Measurements from ENCODE around the gene APOBEC4.
A peak's percentile ranks its signal among the peaks of the same experiment; 100 is the strongest.

Gene APOBEC4

DNA sequence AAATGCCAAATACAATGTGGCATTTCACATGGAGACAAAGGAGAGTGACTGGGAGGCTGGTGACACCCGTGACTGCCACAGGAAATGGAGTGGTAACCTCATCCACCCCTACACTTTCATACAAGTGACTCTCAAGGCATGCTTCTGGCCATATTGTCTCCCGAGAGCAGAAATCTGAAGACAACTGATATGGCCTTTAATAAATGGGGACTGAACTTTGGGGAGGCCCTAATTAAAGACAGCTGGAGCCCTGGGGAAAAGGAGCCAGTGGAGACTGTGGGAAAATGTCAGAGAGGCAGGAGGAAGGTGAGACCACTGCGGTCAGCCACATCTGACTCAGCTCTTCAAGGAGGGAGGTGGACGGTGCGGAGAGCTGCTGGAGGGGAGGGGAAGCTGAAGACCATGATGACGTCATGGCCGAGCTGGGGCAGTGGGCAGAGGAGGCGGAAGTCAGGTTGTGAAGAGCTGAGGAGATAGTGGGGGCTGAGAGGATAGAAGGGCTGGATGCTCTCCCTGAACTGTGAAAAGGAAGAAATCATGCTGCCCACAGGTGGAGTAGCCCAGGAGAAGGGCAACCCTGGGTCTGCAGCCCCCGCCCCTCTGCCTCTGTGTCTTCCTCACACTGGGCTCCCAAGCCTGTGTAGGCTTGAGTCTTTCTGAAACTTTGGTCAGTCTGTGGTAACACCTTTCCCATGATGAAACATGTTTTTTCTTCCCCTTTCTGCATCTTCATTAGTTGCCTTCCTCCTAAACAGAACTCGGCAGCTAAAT lies 48.9 kb downstream of the APOBEC4 start:
- Histone ChIP-seq H3K27ac (ENCODE audit: insufficient read depth in 1 of 2, low read depth in 1 of 2, low read length in 2 of 2, poor library complexity in 1 of 2, severe bottlenecking in 2 of 2) (no peak overlapping the region), H3K36me3 (ENCODE audit: control insufficient read depth in 4 of 4, insufficient read depth in 4 of 4, low read length in 3 of 4) (no peaks in the 10 kb centered on the region), H3K4me1 (ENCODE audit: control extremely low read depth in 1 of 4, control insufficient read depth in 4 of 4, insufficient read depth in 4 of 4, low read length in 3 of 4) (peaks cover 0 to 27% (median 5%) of the 10 kb centered on the region in 4 experiments), H3K9me3 (ENCODE audit: control extremely low read depth in 1 of 5, control insufficient read depth in 4 of 5, insufficient read depth in 2 of 5, low read depth in 1 of 5, low read length in 4 of 5) (no peaks in the 10 kb centered on the region), H3K4me3 (ENCODE audit: control insufficient read depth in 1 of 7, extremely low read depth in 1 of 7, insufficient read depth in 4 of 7, low read depth in 2 of 7, low read length in 6 of 7) (no peak overlapping the region), H3K27me3 (replicated peaks in 2 of 5; ENCODE audit: control insufficient read depth in 4 of 5, insufficient read depth in 5 of 5, low read length in 4 of 5) (no peaks in the 10 kb centered on the region)
- POLR2A ChIA-PET = no interaction called here
- peak in 2 of 3 donors; percentile 47 to 51 for DNase-seq
- CTCF ChIA-PET = interaction anchor here (0.9 to 1.5 kb wide), 2 partner anchors 24 to 81 kb away, joined by 3 to 5 read pairs; no protein-coding TSS in a partner anchor
- WGBS (ENCODE audit: insufficient coverage) = 96% methylated on average over 8 of the region's 10 CpGs

DNA sequence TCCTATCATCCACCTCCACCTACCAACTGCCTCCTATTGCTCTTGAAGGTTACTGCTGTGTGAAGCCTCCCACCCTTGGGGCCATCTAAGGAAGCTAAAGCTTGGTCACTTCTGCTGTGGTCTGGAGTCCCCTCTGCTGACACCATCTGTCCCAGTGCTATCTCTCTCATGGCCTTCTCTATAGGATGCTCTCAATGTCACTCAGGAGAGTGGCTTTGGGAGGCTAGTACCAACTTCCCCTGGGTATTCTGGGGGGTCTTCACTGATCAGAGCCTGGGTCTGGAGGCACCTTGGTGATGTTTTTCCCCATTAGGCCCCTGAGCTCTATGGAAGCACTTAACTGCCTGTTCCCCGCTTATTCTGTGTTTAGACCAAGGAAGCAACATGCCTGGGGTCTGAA lies 50.6 kb downstream of the APOBEC4 start:
- DNase-seq = no peak
- Histone ChIP-seq H3K4me3 (ENCODE audit: control insufficient read depth in 1 of 7, extremely low read depth in 1 of 7, insufficient read depth in 4 of 7, low read depth in 2 of 7, low read length in 6 of 7) (no peak overlapping the region), H3K4me1 (ENCODE audit: control extremely low read depth in 1 of 4, control insufficient read depth in 4 of 4, insufficient read depth in 4 of 4, low read length in 3 of 4) (peaks cover 0 to 24% (median 5%) of the 10 kb centered on the region in 4 experiments), H3K27me3 (replicated peaks in 2 of 5; ENCODE audit: control insufficient read depth in 4 of 5, insufficient read depth in 5 of 5, low read length in 4 of 5) (no peaks in the 10 kb centered on the region), H3K27ac (ENCODE audit: insufficient read depth in 1 of 2, low read depth in 1 of 2, low read length in 2 of 2, poor library complexity in 1 of 2, severe bottlenecking in 2 of 2) (no peak overlapping the region), H3K36me3 (ENCODE audit: control insufficient read depth in 4 of 4, insufficient read depth in 4 of 4, low read length in 3 of 4) (no peaks in the 10 kb centered on the region), H3K9me3 (ENCODE audit: control extremely low read depth in 1 of 5, control insufficient read depth in 4 of 5, insufficient read depth in 2 of 5, low read depth in 1 of 5, low read length in 4 of 5) (no peaks in the 10 kb centered on the region)
- POLR2A ChIA-PET = no interaction called here
- 100% methylated on average over 1 of the region's 1 CpG for WGBS (ENCODE audit: insufficient coverage)
- CTCF ChIA-PET = interaction anchor here (1.1 kb wide), 1 partner anchor 63 kb away, joined by 3 read pairs; no protein-coding TSS in a partner anchor

DNA sequence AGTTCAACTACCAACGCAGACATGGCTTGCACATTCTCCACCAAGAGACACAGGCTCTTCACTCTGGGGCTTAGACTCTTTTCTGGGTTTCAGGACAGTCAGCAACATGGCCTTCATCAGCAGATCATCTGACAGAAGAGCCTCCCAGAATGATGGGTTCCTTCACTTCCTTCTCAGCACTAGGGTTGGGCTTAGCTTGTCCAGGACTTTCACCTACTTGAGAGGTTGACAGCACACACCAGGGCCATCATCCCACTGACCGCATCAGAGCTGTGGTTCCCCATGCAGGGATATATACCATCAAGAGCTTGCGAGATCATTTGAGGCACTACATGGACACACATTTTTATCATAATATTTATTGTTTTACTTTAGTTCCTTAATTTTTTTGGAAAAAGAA lies 52.5 kb downstream of the APOBEC4 start:
- ChIA-PET CTCF (interaction anchor here (1.6 kb wide), 1 partner anchor 9 kb away, joined by 4 read pairs; no protein-coding TSS in a partner anchor), POLR2A (no interaction called here)
- H3K27ac ChIP-seq (ENCODE audit: insufficient read depth in 1 of 2, low read depth in 1 of 2, low read length in 2 of 2, poor library complexity in 1 of 2, severe bottlenecking in 2 of 2) = no peak overlapping the region
- WGBS (ENCODE audit: insufficient coverage) = 100% methylated on average over 1 of the region's 3 CpGs
- no peak for DNase-seq
- H3K4me1 ChIP-seq (ENCODE audit: control extremely low read depth in 1 of 4, control insufficient read depth in 4 of 4, insufficient read depth in 4 of 4, low read length in 3 of 4) = peaks cover 0 to 21% (median 5%) of the 10 kb centered on the region in 4 experiments
- H3K4me3 ChIP-seq (ENCODE audit: control insufficient read depth in 1 of 7, extremely low read depth in 1 of 7, insufficient read depth in 4 of 7, low read depth in 2 of 7, low read length in 6 of 7) = no peak overlapping the region
- H3K36me3 ChIP-seq (ENCODE audit: control insufficient read depth in 4 of 4, insufficient read depth in 4 of 4, low read length in 3 of 4) = no peaks in the 10 kb centered on the region
- no peaks in the 10 kb centered on the region for H3K9me3 ChIP-seq (ENCODE audit: control extremely low read depth in 1 of 5, control insufficient read depth in 4 of 5, insufficient read depth in 2 of 5, low read depth in 1 of 5, low read length in 4 of 5)
- no peaks in the 10 kb centered on the region for H3K27me3 ChIP-seq (replicated peaks in 2 of 5; ENCODE audit: control insufficient read depth in 4 of 5, insufficient read depth in 5 of 5, low read length in 4 of 5)

DNA sequence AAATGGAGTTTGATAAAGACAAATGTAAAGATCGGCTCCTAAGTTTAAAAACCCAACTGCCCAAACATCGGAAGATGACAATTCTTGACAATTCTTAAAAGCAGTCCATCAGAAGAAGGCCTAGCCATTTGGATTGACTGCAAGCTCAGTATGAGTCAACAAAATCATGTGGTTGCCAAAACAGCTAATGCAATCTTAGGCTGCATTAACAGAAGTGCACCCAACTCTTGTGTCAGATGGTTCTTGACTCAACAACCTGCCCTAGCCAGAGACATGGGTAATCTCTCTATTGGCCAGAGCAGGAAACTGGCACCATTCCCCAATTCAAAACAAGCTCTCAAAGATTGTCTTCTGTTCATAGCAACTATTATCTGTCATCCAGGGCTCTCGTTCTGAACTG lies 53.0 kb downstream of the APOBEC4 start:
- H3K4me3 ChIP-seq (ENCODE audit: control insufficient read depth in 1 of 7, extremely low read depth in 1 of 7, insufficient read depth in 4 of 7, low read depth in 2 of 7, low read length in 6 of 7) = no peak overlapping the region
- ChIA-PET POLR2A (no interaction called here), CTCF (interaction anchor here (0.8 to 2.1 kb wide), 3 partner anchors 8 to 22 kb away, joined by 3 to 5 read pairs (median 4); no protein-coding TSS in a partner anchor)
- 100% methylated on average over 3 of the region's 3 CpGs for WGBS (ENCODE audit: insufficient coverage)
- no peak overlapping the region for H3K27ac ChIP-seq (ENCODE audit: insufficient read depth in 1 of 2, low read depth in 1 of 2, low read length in 2 of 2, poor library complexity in 1 of 2, severe bottlenecking in 2 of 2)
- no peaks in the 10 kb centered on the region for H3K9me3 ChIP-seq (ENCODE audit: control extremely low read depth in 1 of 5, control insufficient read depth in 4 of 5, insufficient read depth in 2 of 5, low read depth in 1 of 5, low read length in 4 of 5)
- DNase-seq = peak in 1 of 3 donors; percentile 33
- H3K36me3 ChIP-seq (ENCODE audit: control insufficient read depth in 4 of 4, insufficient read depth in 4 of 4, low read length in 3 of 4) = no peaks in the 10 kb centered on the region
- H3K27me3 ChIP-seq (replicated peaks in 2 of 5; ENCODE audit: control insufficient read depth in 4 of 5, insufficient read depth in 5 of 5, low read length in 4 of 5) = no peaks in the 10 kb centered on the region
- H3K4me1 ChIP-seq (ENCODE audit: control extremely low read depth in 1 of 4, control insufficient read depth in 4 of 4, insufficient read depth in 4 of 4, low read length in 3 of 4) = peaks cover 0 to 20% (median 5%) of the 10 kb centered on the region in 4 experiments

DNA sequence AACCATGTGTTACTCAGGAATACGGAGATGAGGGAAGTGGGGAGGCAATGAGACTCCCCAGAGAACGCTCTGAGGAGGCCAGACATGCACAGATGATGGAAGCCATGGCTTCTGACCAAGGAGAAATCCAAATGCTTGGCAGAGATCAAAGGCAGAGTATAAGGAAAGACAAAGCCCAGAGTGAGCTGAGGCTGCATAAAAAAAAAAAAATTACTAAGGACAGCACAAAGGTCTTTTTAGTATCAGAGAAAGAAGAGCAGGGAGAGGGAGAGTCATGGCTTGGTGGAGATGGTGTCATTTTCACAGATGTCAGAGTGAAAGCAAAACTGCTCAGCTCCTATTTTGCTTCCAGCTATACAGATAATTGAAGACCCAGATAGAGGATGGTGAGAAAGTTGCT lies 54.7 kb downstream of the APOBEC4 start:
- Histone ChIP-seq H3K9me3 (ENCODE audit: control extremely low read depth in 1 of 5, control insufficient read depth in 4 of 5, insufficient read depth in 2 of 5, low read depth in 1 of 5, low read length in 4 of 5) (no peaks in the 10 kb centered on the region), H3K36me3 (ENCODE audit: control insufficient read depth in 4 of 4, insufficient read depth in 4 of 4, low read length in 3 of 4) (no peaks in the 10 kb centered on the region), H3K27ac (ENCODE audit: insufficient read depth in 1 of 2, low read depth in 1 of 2, low read length in 2 of 2, poor library complexity in 1 of 2, severe bottlenecking in 2 of 2) (no peak overlapping the region), H3K27me3 (replicated peaks in 2 of 5; ENCODE audit: control insufficient read depth in 4 of 5, insufficient read depth in 5 of 5, low read length in 4 of 5) (no peaks in the 10 kb centered on the region), H3K4me1 (ENCODE audit: control extremely low read depth in 1 of 4, control insufficient read depth in 4 of 4, insufficient read depth in 4 of 4, low read length in 3 of 4) (peaks cover 0 to 10% (median 5%) of the 10 kb centered on the region in 4 experiments), H3K4me3 (ENCODE audit: control insufficient read depth in 1 of 7, extremely low read depth in 1 of 7, insufficient read depth in 4 of 7, low read depth in 2 of 7, low read length in 6 of 7) (no peak overlapping the region)
- DNase-seq = no peak
- CTCF ChIA-PET = interaction anchor here (0.7 to 2.1 kb wide), 3 partner anchors 9 to 238 kb away, joined by 4 to 5 read pairs (median 4); no protein-coding TSS in a partner anchor
- WGBS (ENCODE audit: insufficient coverage) = 93% methylated on average over 2 of the region's 2 CpGs
- POLR2A ChIA-PET = interaction anchor here (0.5 kb wide), 1 partner anchor 25 kb away, joined by 3 read pairs; no protein-coding TSS in a partner anchor

DNA sequence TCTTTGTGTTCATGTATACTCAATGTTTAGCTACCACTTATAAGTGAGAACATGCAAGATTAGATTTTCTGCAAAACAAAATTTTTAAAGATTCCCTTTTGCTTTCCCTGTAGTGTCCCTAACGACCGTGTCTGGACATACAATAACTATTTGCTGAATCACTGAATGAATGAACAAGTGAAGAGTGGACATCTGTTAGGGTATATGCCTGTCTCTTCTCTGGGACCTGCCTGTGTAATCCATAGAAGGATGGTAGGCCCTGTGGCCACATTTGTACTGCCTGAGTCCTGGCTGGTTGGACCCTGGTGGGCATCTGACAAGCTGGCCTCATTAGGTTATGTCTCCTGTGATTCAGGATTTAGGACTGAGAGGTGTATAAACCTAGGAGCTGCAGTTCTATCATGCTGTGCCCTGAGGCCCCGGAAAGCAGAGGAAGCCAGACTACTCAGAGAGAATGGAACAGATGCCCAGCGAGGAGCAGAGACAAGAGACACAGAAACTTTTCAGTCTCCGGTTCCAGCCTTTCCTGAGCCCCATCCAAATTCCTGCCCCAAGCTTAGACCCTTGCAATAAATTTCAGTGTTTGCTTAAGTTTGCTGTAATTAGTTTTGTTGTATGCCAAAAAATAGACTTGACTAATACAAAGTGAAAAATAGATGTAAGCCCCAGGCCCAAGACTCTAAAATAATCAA lies 55.3 kb downstream of the APOBEC4 start:
- peaks cover 0 to 15% (median 4%) of the 10 kb centered on the region in 4 experiments for H3K4me1 ChIP-seq (ENCODE audit: control extremely low read depth in 1 of 4, control insufficient read depth in 4 of 4, insufficient read depth in 4 of 4, low read length in 3 of 4)
- CTCF ChIA-PET = interaction anchor here (1.5 to 2.1 kb wide), 2 partner anchors 9 to 20 kb away, joined by 4 to 5 read pairs; no protein-coding TSS in a partner anchor
- POLR2A ChIA-PET = no interaction called here
- no peaks in the 10 kb centered on the region for H3K36me3 ChIP-seq (ENCODE audit: control insufficient read depth in 4 of 4, insufficient read depth in 4 of 4, low read length in 3 of 4)
- H3K4me3 ChIP-seq (ENCODE audit: control insufficient read depth in 1 of 7, extremely low read depth in 1 of 7, insufficient read depth in 4 of 7, low read depth in 2 of 7, low read length in 6 of 7) = no peak overlapping the region
- no peak overlapping the region for H3K27ac ChIP-seq (ENCODE audit: insufficient read depth in 1 of 2, low read depth in 1 of 2, low read length in 2 of 2, poor library complexity in 1 of 2, severe bottlenecking in 2 of 2)
- no peak for DNase-seq
- H3K9me3 ChIP-seq (ENCODE audit: control extremely low read depth in 1 of 5, control insufficient read depth in 4 of 5, insufficient read depth in 2 of 5, low read depth in 1 of 5, low read length in 4 of 5) = no peaks in the 10 kb centered on the region
- H3K27me3 ChIP-seq (replicated peaks in 2 of 5; ENCODE audit: control insufficient read depth in 4 of 5, insufficient read depth in 5 of 5, low read length in 4 of 5) = no peaks in the 10 kb centered on the region
- WGBS (ENCODE audit: insufficient coverage) = 67% methylated on average over 3 of the region's 5 CpGs

DNA sequence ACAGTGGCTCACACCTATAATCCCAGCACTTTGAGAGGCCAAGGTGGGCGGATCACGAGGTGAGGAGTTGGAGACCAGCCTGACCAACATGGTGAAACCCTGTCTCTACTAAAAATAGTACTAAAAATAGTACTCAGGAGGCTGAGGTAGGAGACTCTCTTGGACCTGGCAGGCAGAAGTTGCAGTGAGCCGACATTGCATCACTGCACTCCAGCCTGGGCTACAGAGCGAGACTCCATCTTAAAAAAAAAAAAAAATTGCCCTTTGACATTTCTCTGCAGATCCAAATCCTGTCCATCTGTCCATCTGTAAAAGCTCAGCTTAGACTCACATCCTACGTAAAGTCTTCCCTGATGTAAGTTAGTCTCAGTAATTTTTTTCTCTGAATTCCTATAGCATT lies 56.6 kb downstream of the APOBEC4 start:
- CTCF ChIA-PET = no interaction called here

More for the DNA sequence above, 56.6 kb downstream of the APOBEC4 start:
- Histone ChIP-seq H3K4me3 (ENCODE audit: control insufficient read depth in 1 of 7, extremely low read depth in 1 of 7, insufficient read depth in 4 of 7, low read depth in 2 of 7, low read length in 6 of 7) (no peak overlapping the region), H3K4me1 (ENCODE audit: control extremely low read depth in 1 of 4, control insufficient read depth in 4 of 4, insufficient read depth in 4 of 4, low read length in 3 of 4) (peaks cover 0 to 25% (median 0%) of the 10 kb centered on the region in 4 experiments), H3K27ac (ENCODE audit: insufficient read depth in 1 of 2, low read depth in 1 of 2, low read length in 2 of 2, poor library complexity in 1 of 2, severe bottlenecking in 2 of 2) (no peak overlapping the region), H3K36me3 (ENCODE audit: control insufficient read depth in 4 of 4, insufficient read depth in 4 of 4, low read length in 3 of 4) (no peaks in the 10 kb centered on the region), H3K27me3 (replicated peaks in 2 of 5; ENCODE audit: control insufficient read depth in 4 of 5, insufficient read depth in 5 of 5, low read length in 4 of 5) (no peaks in the 10 kb centered on the region), H3K9me3 (ENCODE audit: control extremely low read depth in 1 of 5, control insufficient read depth in 4 of 5, insufficient read depth in 2 of 5, low read depth in 1 of 5, low read length in 4 of 5) (no peaks in the 10 kb centered on the region)
- POLR2A ChIA-PET = no interaction called here
- no peak for DNase-seq
- WGBS (ENCODE audit: insufficient coverage) = 94% methylated on average over 5 of the region's 5 CpGs
